Astrocyte of the cerebellum (primary cell): Measurements from ENCODE around the gene DISP1.

Experiments used
- DNase-seq: peaks from one replicate; pipeline ENCODE4 v3.0.0-alpha.2; 2011; ENCODE audit warnings: low read depth
- H3K4me3 ChIP-seq: 2 replicates; pipeline ENCODE4 v1.5.1; 2011; ENCODE audit warnings: mild to moderate bottlenecking, low read depth, low read length, moderate library complexity
- CTCF ChIP-seq: IDR thresholded peaks from 2 replicates; pipeline ENCODE4 v1.5.1; 2012; ENCODE audit warnings: low read length, low read depth, moderate library complexity, mild to moderate bottlenecking; ENCODE audit errors: missing control alignments
- in situ Hi-C: cut with HindIII; loops from 2 replicates; pipeline ENCODE4 v1.10.0; 2017; ENCODE audit warnings: low sequenced_read_pairs

Gene DISP1

GRCh38 chr1:222814536-222815439 is at the start of gene DISP1:
Gene DISP1, plus strand, starts transcription at chr1:222815039. Its CDS starts 127,785 bp downstream, at chr1:222942824.
- in situ Hi-C loops, result no loop called here
- DNase-seq, result peak; percentile 46
- H3K4me3 ChIP-seq, result peak within 1 kb of the TSS; percentile 95
- TF ChIP-seq CTCF, result no peak

- H3K4me3 ChIP-seq, result no peak overlapping the region
- no peak for TF ChIP-seq CTCF
- in situ Hi-C loops, result no loop called here
- no peak for DNase-seq
Measured at GRCh38 chr1:222767152-222767571, 47.7 kb upstream of the DISP1 start.

GRCh38 chr1:222768592-222768991 is 46.2 kb upstream of the DISP1 start:
- in situ Hi-C loops, result no loop called here
- H3K4me3 ChIP-seq, result no peak overlapping the region
- DNase-seq, result no peak
- no peak for TF ChIP-seq CTCF

DNA sequence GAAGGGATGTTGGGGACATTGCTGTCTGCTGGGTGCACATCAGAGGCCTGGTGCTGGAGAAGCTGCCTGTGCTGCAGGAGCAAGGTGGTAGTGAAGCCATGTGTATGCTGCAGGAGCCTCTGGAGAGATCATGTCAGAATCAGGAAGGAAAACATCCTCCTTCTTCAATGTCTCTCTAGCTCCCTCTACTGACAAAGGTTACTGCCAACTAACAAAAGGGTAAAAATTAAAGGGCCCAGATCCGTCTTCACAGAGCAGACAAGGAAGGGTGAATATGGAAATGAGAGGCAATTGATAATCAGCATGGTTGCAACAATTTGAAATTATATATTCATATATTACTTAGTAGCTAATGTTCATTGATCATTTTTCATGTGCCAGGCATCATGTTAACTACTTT is 45.7 kb upstream of the DISP1 start:
- TF ChIP-seq CTCF, result peak; percentile 5
- DNase-seq, result no peak
- in situ Hi-C loops, result no loop called here
- H3K4me3 ChIP-seq, result no peak overlapping the region

- in situ Hi-C loops, result no loop called here
- peak; percentile 51 for DNase-seq
- no peak overlapping the region for H3K4me3 ChIP-seq
- no peak for TF ChIP-seq CTCF
Measured at GRCh38 chr1:222769971-222770620, 44.7 kb upstream of the DISP1 start.

GRCh38 chr1:222772996-222773379 is 41.9 kb upstream of the DISP1 start:
- TF ChIP-seq CTCF, result no peak
- DNase-seq, result no peak
- in situ Hi-C loops, result no loop called here
- H3K4me3 ChIP-seq, result no peak overlapping the region
